ENCODE data around the gene TMEM233. TPM values are rescaled to one million over a fixed set of nuclear protein-coding genes. Genes with fewer than 3 reads are reported as not detected.

The TMEM233 gene
- polyA plus RNA-seq, 3 donors = not detected

DNA sequence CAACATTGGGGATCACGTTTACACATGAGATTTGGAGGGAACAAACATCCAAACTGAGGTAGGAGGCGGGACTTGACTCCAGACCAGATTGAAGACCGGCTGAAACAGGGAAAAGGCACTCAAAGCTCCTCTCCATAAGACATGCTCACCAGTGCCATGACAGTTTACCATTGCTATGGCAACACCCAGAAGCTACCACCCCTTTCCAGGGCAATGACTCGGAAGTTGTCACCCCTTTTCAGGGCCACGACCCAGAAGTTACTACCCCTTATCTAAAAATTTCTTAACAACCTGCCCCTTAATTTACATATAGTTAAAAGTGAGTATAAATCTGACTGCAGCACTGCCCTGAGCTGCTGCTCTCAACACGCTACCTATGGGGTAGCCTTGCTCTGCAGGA, 34.1 kb downstream of the TMEM233 start:
- Histone ChIP-seq H4K20me1 (ENCODE audit: insufficient read depth, low read length) (no peaks in the 10 kb centered on the region), H3K4me2 (replicated peaks; ENCODE audit: extremely low read depth, low read length, poor library complexity, severe bottlenecking) (no peak overlapping the region), H3K36me3 (replicated peaks in 1 of 2; ENCODE audit: control insufficient read depth in 1 of 2, insufficient read depth in 2 of 2, low read length in 2 of 2) (no peaks in the 10 kb centered on the region), H3K27ac (ENCODE audit: low read depth in 1 of 2, low read length in 2 of 2) (no peak overlapping the region), H3K27me3 (ENCODE audit: control insufficient read depth in 2 of 2, insufficient read depth in 2 of 2, low read length in 2 of 2) (peaks cover 0 to 2% of the 10 kb centered on the region in 2 donors), H3K4me1 (ENCODE audit: control insufficient read depth in 1 of 2, insufficient read depth in 2 of 2, low read length in 2 of 2) (no peaks in the 10 kb centered on the region), H3K4me3 (replicated peaks in 1 of 3; ENCODE audit: low read depth in 2 of 3, low read length in 3 of 3) (no peak overlapping the region), H2AFZ (ENCODE audit: insufficient read depth, low read depth, low read length, poor library complexity, severe bottlenecking) (no peak overlapping the region), H3K9me3 (replicated peaks in 1 of 2; ENCODE audit: control insufficient read depth in 1 of 2, insufficient read depth in 1 of 2, low read length in 2 of 2) (no peaks in the 10 kb centered on the region), H3K79me2 (ENCODE audit: insufficient read depth, low read length) (no peaks in the 10 kb centered on the region), H3K9ac (ENCODE audit: insufficient read depth, low read length, poor library complexity, severe bottlenecking) (no peak overlapping the region)
- Mint-ChIP-seq H3K27ac (no peak overlapping the region), H3K27me3 (ENCODE audit: low read depth in 3 of 3) (peaks cover 7 to 19% (median 9%) of the 10 kb centered on the region in 3 donors), H3K4me3 (no peak overlapping the region), H3K4me1 (no peaks in the 10 kb centered on the region), H3K9me3 (peaks cover 0 to 5% (median 0%) of the 10 kb centered on the region in 7 donors), H3K36me3 (no peaks in the 10 kb centered on the region)
- TF ChIP-seq, protein P1, sequence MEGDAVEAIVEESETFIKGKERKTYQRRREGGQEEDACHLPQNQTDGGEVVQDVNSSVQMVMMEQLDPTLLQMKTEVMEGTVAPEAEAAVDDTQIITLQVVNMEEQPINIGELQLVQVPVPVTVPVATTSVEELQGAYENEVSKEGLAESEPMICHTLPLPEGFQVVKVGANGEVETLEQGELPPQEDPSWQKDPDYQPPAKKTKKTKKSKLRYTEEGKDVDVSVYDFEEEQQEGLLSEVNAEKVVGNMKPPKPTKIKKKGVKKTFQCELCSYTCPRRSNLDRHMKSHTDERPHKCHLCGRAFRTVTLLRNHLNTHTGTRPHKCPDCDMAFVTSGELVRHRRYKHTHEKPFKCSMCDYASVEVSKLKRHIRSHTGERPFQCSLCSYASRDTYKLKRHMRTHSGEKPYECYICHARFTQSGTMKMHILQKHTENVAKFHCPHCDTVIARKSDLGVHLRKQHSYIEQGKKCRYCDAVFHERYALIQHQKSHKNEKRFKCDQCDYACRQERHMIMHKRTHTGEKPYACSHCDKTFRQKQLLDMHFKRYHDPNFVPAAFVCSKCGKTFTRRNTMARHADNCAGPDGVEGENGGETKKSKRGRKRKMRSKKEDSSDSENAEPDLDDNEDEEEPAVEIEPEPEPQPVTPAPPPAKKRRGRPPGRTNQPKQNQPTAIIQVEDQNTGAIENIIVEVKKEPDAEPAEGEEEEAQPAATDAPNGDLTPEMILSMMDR (IDR thresholded peaks at IDR 0.05) = no peak
- 85% methylated on average over 4 of the region's 6 CpGs for WGBS (ENCODE audit: insufficient coverage)
- no peak for DNase-seq
- intact Hi-C loops (cut with micrococcal nuclease) = no loop called here

DNA sequence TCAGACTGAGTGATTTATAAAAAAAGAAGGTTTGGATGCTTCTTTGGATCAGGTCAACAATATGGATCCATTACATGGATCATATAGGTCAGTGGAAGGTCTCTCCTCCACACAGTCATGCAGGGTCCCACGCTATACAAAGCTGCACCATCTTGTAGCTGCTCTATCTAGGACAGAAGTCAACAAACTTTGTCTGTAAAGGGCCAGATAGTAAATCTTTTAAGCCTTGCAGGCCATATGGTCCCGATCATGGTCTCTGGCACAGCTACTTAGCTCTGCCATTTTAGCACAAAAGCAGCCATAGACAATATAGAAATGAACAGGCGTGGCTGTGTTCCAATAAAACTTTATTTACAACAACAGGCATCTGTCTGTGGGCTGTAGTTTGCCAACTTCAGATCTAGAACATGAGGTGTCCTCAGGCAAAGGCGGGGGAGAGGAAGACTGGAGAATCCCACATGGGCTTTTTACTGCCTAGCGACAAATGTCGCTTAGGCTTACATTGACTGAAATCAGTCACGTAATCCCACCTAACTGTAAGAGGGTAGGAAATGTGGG, 36.7 kb downstream of the TMEM233 start:
- Histone ChIP-seq H3K79me2 (ENCODE audit: insufficient read depth, low read length) (no peaks in the 10 kb centered on the region), H3K27ac (ENCODE audit: low read depth in 1 of 2, low read length in 2 of 2) (no peak overlapping the region), H3K4me1 (ENCODE audit: control insufficient read depth in 1 of 2, insufficient read depth in 2 of 2, low read length in 2 of 2) (no peaks in the 10 kb centered on the region), H2AFZ (ENCODE audit: insufficient read depth, low read depth, low read length, poor library complexity, severe bottlenecking) (no peak overlapping the region), H4K20me1 (ENCODE audit: insufficient read depth, low read length) (no peaks in the 10 kb centered on the region), H3K4me3 (replicated peaks in 1 of 3; ENCODE audit: low read depth in 2 of 3, low read length in 3 of 3) (no peak overlapping the region), H3K9me3 (replicated peaks in 1 of 2; ENCODE audit: control insufficient read depth in 1 of 2, insufficient read depth in 1 of 2, low read length in 2 of 2) (no peaks in the 10 kb centered on the region), H3K36me3 (replicated peaks in 1 of 2; ENCODE audit: control insufficient read depth in 1 of 2, insufficient read depth in 2 of 2, low read length in 2 of 2) (no peaks in the 10 kb centered on the region), H3K9ac (ENCODE audit: insufficient read depth, low read length, poor library complexity, severe bottlenecking) (no peak overlapping the region), H3K27me3 (ENCODE audit: control insufficient read depth in 2 of 2, insufficient read depth in 2 of 2, low read length in 2 of 2) (no peaks in the 10 kb centered on the region), H3K4me2 (replicated peaks; ENCODE audit: extremely low read depth, low read length, poor library complexity, severe bottlenecking) (no peak overlapping the region)
- no peak for DNase-seq
- H3K36me3 Mint-ChIP-seq = no peaks in the 10 kb centered on the region
- 93% methylated on average over 3 of the region's 7 CpGs for WGBS (ENCODE audit: insufficient coverage)
- peaks cover 5 to 15% (median 5%) of the 10 kb centered on the region in 3 donors for H3K27me3 Mint-ChIP-seq (ENCODE audit: low read depth in 3 of 3)
- TF ChIP-seq, protein P1 (IDR thresholded peaks at IDR 0.05) = no peak
- H3K9me3 Mint-ChIP-seq = peaks cover 0 to 5% (median 0%) of the 10 kb centered on the region in 7 donors
- H3K4me3 Mint-ChIP-seq = no peak overlapping the region
- H3K27ac Mint-ChIP-seq = no peak overlapping the region
- H3K4me1 Mint-ChIP-seq = no peaks in the 10 kb centered on the region
- intact Hi-C loops (cut with micrococcal nuclease) = no loop called here
